HG03520 (cell line): ENCODE data around the gene MTX2.
"Not testable (repeated sequence)": the region's sequence is repeated elsewhere in the genome, so short reads cannot be mapped to it uniquely, and the experiment has no call there.

Experiments used
- ATAC-seq: cut with Tn5 transposase; IDR thresholded peaks from one replicate; pipeline ENCODE4 v1.9.1; 2021; ENCODE audit warnings: mild to moderate bottlenecking, moderate library complexity; ENCODE audit not compliant: unreplicated experiment

Gene MTX2

DNA sequence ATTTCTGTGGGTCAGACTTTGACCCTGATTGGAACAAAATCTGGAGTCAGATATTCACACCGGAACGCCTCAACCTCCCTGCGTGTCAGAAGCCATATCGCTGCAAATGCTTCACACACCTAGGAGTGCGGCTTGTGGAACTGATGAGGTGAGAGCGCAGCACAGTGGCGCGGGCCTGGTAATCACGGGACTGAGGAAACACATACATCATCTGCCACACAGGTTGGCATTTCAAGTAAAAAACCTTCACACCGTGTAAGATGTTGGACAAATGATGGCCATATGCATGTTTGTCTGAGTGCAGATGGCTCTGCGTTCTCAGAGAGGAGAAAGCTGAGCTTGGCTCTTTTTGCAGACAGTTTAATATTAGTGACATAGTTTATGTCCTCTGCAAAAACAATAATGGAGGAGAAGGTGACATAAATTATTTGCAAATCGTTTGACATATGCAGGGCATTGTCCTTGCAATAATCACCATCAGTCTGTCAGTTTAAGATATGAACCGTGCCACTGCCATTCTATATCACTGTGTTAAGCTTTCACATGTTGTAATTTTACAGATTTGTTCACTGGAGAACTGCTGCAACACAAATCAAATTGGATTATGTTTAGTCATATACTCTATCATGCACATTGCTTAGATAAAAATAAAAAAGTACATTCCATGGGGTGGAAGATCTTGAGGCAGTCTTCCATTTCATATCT, 101.4 kb downstream of the MTX2 start:
- ATAC-seq = no peak

DNA sequence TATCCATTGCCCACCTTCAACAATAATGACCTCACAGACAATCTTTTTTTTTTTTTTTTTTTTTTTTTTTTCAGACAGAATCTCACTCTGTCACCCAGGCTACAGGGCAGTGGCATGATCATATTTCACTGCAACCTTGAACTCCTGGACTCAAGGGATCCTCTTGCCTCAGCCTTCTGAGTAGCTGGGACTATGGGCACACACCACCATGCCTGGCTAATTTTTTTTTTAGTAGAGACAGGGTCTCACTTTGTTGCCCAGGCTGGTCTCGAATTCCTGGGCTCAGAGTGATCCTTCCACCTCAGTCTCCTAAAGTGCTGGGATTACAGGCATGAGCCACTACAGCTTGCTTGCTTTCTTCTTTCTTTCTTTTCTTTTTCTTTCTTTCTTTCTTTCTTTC, 103.9 kb downstream of the MTX2 start:
- not testable (repeated sequence) for ATAC-seq

- no peak for ATAC-seq
Observed at GRCh38 chr2:176378323-176378722, 109.1 kb downstream of the MTX2 start.

GRCh38 chr2:176380341-176380740, 111.1 kb downstream of the MTX2 start:
- no peak for ATAC-seq

GRCh38 chr2:176383100-176383499, 113.9 kb downstream of the MTX2 start:
- ATAC-seq = no peak

DNA sequence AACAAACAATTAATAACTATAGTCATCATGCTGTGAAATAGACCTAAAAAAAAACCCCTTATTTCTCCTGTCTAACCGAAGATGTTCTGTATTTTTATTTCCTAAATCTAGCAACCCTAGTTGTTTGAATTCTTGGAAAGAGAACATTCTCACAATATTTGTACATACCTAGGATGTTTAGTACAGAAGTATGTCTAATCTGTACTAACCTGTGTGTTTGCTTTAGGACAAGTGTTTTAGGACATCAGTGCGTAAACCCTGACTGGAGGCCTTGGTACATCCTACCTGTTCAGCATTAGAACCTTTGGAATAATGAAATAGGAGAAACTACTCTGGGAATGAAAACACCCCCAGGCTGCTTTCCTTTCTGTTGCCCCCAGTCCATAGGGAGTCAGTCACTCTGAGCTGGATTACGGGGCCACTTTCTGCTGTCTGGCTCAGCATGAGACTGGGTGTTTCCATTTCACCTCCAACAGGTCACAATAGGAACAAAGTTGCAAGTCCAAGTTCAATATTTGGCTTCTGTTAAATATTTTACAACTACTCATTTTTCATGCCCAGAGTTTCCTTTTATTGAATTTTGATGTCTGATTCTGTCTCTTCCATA, 114.7 kb downstream of the MTX2 start:
- ATAC-seq = no peak

GRCh38 chr2:176385219-176385759, 116.0 kb downstream of the MTX2 start:
- no peak for ATAC-seq

GRCh38 chr2:176385838-176386237, 116.6 kb downstream of the MTX2 start:
- ATAC-seq = no peak
